Left lung (tissue), 10 donors: ENCODE results near the gene PSMC4. TPM values are rescaled to one million over a fixed set of nuclear protein-coding genes. Genes with fewer than 3 reads are reported as not detected.

Experiments
- ATAC-seq: fragments of 200-7000 bp; cut with Tn5 transposase; one replicate; pipeline ENCODE4 v1.9.1; 2020; ENCODE audit warnings: moderate library complexity
- DNase-seq, 4 donors: peaks; one replicate each; pipeline ENCODE4 v3.0.0-alpha.2; 2013 to 2020
- H3K27ac ChIP-seq, 2 donors: fragments of 200-600 bp; sonication (generic) in 1 of 2; one replicate each; pipeline versions ENCODE4 v1.5.0 to v1.8.0; 2020 to 2021
- H3K27me3 ChIP-seq, 2 donors: fragments of 200-600 bp; sonication (generic) in 1 of 2; one replicate each; pipeline versions ENCODE4 v1.5.0 to v1.8.0; 2020 to 2021
- H3K36me3 ChIP-seq, 2 donors: fragments of 200-600 bp; sonication (generic) in 1 of 2; one replicate each; pipeline versions ENCODE4 v1.5.0 to v1.8.0; 2020 to 2021
- H3K4me1 ChIP-seq, 2 donors: fragments of 200-600 bp; one replicate each; pipeline ENCODE4 v1.8.0; 2021
- H3K4me3 ChIP-seq, 2 donors: fragments of 200-600 bp; sonication (generic) in 1 of 2; one replicate each; pipeline versions ENCODE4 v1.5.0 to v1.8.0; 2020 to 2021; ENCODE audit warnings: mild to moderate bottlenecking in 1 of 2
- H3K9me3 ChIP-seq, 2 donors: fragments of 200-600 bp; sonication (generic) in 1 of 2; one replicate each; pipeline versions ENCODE4 v1.5.0 to v1.8.0; 2020 to 2021
- intact Hi-C, 2 donors: fragments of 100-400 bp; cut with DNase I; formaldehyde crosslinking; loops; one replicate each; pipeline versions ENCODE4 v1.11.2 to v1.14.2; 2022
- polyA plus RNA-seq, 6 donors: library from polyadenylated mRNA; unstranded; fragments of 120-200 nt; gene quantifications; one replicate each; pipeline ENCODE4 v1.2.1, GENCODE V29; 2013; ENCODE audit not compliant: insufficient read length in 6 of 6
- total RNA-seq, 2 donors: library from RNA; stranded (reverse); fragmentation: NEBNext Ultra II Directional; extraction: Animal tissue kit (Norgen Biotek cat#: 25700); gene quantifications; one replicate each; pipeline ENCODE4 v1.2.1, GENCODE V29; 2021
- TF ChIP-seq, protein P1 (sequence below), 2 donors: fragments of 200-600 bp; sonication (generic) in 1 of 2; IDR thresholded peaks; one replicate each; pipeline versions ENCODE4 v1.5.0 to v1.8.0; 2021; ENCODE audit warnings: antibody characterized with exemption in 2 of 2
- donor health status: DM: no; HTN: yes; CAD: no.
- donor health status: DM: no; HTN: no; CAD: no.

PSMC4 gene
- total and polyA plus RNA-seq, 8 donors: 52.3 to 94.9 (median 61.5) TPM

- no peak for DNase-seq
- Histone ChIP-seq H3K4me3 (no peak overlapping the region), H3K36me3 (no peaks in the 10 kb centered on the region), H3K27me3 (peaks cover 0 to 91% of the 10 kb centered on the region in 2 donors), H3K27ac (no peak overlapping the region), H3K4me1 (peaks cover 0 to 48% of the 10 kb centered on the region in 2 donors), H3K9me3 (peaks cover 0 to 7% of the 10 kb centered on the region in 2 donors)
- ATAC-seq: no peak
- TF ChIP-seq, protein P1, sequence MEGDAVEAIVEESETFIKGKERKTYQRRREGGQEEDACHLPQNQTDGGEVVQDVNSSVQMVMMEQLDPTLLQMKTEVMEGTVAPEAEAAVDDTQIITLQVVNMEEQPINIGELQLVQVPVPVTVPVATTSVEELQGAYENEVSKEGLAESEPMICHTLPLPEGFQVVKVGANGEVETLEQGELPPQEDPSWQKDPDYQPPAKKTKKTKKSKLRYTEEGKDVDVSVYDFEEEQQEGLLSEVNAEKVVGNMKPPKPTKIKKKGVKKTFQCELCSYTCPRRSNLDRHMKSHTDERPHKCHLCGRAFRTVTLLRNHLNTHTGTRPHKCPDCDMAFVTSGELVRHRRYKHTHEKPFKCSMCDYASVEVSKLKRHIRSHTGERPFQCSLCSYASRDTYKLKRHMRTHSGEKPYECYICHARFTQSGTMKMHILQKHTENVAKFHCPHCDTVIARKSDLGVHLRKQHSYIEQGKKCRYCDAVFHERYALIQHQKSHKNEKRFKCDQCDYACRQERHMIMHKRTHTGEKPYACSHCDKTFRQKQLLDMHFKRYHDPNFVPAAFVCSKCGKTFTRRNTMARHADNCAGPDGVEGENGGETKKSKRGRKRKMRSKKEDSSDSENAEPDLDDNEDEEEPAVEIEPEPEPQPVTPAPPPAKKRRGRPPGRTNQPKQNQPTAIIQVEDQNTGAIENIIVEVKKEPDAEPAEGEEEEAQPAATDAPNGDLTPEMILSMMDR (IDR thresholded peaks at IDR 0.05): no peak
- intact Hi-C loops: no loop called here
These were observed 28.6 kb upstream of the PSMC4 start for GRCh38 chr19:39942366-39942730.

DNA sequence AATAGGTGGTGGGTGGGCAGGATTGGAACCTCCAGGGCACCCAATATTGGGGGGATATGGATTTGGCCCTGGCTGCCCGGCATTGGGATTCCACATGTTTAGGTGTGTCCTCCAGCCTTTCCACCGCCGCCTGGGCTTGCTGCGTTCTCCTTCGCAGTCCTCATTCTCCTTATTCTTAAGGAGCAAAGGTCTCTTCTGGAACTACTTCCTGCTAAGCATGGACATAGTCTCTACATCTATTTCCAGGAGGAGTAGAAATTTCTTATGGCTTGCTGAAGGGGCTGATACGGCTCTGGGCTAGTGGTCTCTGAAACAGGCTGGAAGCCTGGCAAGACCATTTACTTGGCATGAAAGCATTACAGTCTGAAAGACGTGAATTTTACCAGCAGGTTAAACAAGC lies 27.4 kb upstream of the PSMC4 start:
- Histone ChIP-seq H3K36me3 (no peaks in the 10 kb centered on the region), H3K27ac (peak overlapping the region in 1 of 2 donors; percentile 55), H3K4me1 (peaks cover 0 to 40% of the 10 kb centered on the region in 2 donors), H3K9me3 (peaks cover 0 to 7% of the 10 kb centered on the region in 2 donors), H3K4me3 (no peak overlapping the region), H3K27me3 (peaks cover 0 to 91% of the 10 kb centered on the region in 2 donors)
- intact Hi-C loops: no loop called here
- ATAC-seq (no peak), DNase-seq (no peak)
- TF ChIP-seq, protein P1 (IDR thresholded peaks at IDR 0.05): no peak

DNA sequence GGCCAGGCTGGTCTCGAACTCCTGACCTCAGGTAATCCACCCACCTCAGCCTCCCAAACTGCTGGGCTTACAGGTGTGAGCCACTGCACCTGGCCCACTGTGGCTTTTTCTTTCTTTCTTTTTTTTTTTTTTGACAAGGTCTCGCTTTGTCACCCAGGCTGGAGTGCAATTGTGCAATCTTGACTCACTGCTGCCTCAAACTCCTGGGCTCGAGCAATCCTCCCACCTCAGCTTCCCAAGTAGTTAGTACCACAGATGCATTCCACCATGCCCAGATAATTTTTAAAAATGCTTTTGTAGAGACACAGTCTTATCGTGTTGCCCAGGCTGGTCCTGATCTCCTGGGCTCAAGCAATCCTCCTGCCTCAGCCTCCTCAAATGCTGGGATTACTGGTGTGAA lies 24.4 kb upstream of the PSMC4 start:
- Histone ChIP-seq H3K36me3 (no peaks in the 10 kb centered on the region), H3K4me3 (no peak overlapping the region), H3K27ac (no peak overlapping the region), H3K4me1 (peaks cover 0 to 31% of the 10 kb centered on the region in 2 donors), H3K9me3 (no peaks in the 10 kb centered on the region), H3K27me3 (peaks cover 0 to 91% of the 10 kb centered on the region in 2 donors)
- peak; percentile 26 for ATAC-seq
- intact Hi-C loops: no loop called here
- DNase-seq: no peak
- TF ChIP-seq, protein P1 (IDR thresholded peaks at IDR 0.05): no peak

- TF ChIP-seq, protein P1 (IDR thresholded peaks at IDR 0.05): no peak
- Histone ChIP-seq H3K36me3 (no peaks in the 10 kb centered on the region), H3K27ac (no peak overlapping the region), H3K4me1 (peaks cover 0 to 27% of the 10 kb centered on the region in 2 donors), H3K27me3 (peaks cover 0 to 92% of the 10 kb centered on the region in 2 donors), H3K4me3 (no peak overlapping the region), H3K9me3 (no peaks in the 10 kb centered on the region)
- no peak for DNase-seq
- no peak for ATAC-seq
- intact Hi-C loops: no loop called here
These were observed 21.8 kb upstream of the PSMC4 start for GRCh38 chr19:39949026-39949747.

DNA sequence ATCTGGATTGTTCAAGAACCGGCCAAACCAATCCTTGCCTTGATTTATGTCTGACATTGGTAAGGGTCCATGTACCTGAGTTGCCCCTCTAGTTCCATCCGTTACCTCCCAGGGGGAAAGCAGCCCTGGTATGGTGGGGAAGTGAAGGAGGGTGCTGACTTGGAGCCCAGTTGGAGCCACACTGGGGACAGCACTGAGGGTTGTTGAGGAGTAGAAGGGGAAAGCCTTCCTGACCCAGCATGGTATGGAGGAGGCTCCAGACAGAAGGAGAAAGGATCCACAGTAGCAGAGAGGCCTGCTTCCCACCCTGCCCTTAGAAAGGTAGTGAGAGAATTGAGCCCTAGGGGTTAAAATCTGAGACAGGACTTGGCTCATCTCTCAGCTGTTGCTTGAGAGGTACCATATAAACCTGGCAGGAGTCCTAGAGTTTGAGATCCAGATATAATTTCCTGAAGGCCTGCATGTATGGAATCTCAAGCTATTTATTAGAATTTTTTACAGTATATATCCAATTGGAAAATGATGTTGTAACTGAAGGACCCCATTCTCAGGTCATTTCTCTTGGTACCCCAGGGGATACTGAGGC lies 19.8 kb upstream of the PSMC4 start:
- Histone ChIP-seq H3K9me3 (no peaks in the 10 kb centered on the region), H3K4me1 (peaks cover 0 to 16% of the 10 kb centered on the region in 2 donors), H3K27me3 (peaks cover 0 to 90% of the 10 kb centered on the region in 2 donors), H3K27ac (no peak overlapping the region), H3K36me3 (no peaks in the 10 kb centered on the region), H3K4me3 (no peak overlapping the region)
- intact Hi-C loops: no loop called here
- DNase-seq: no peak
- TF ChIP-seq, protein P1 (IDR thresholded peaks at IDR 0.05): no peak
- no peak for ATAC-seq
